GM12801 (cell line): ENCODE results near the gene PAQR6.

Experiments
- TF ChIP-seq, protein P1 (sequence below): IDR thresholded peaks from one replicate; pipeline ENCODE4 v1.5.1; 2011; ENCODE audit warnings: control low read depth; ENCODE audit not compliant: insufficient read length; ENCODE audit errors: extremely low read depth

The PAQR6 gene

DNA sequence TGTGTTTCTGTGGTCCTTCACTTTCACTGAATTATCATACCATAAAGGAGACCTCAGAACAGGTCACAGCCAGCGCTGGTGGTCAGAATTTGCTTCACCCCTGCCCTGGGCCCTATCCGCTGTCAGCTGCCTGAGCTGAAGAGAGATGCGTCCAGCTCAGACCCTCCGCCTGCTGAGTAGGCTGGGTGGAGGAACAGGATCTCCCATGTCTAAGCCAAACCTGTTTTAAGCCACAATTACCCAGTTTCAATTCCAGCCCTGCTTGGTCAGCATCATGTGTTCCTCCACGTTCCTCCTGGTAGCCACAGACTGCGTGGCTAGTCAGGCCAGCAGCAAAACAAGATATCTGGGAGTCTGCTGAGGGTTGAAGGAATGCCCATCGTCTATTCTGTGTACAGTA, 19.4 kb downstream of the PAQR6 start:
- TF ChIP-seq, protein P1, sequence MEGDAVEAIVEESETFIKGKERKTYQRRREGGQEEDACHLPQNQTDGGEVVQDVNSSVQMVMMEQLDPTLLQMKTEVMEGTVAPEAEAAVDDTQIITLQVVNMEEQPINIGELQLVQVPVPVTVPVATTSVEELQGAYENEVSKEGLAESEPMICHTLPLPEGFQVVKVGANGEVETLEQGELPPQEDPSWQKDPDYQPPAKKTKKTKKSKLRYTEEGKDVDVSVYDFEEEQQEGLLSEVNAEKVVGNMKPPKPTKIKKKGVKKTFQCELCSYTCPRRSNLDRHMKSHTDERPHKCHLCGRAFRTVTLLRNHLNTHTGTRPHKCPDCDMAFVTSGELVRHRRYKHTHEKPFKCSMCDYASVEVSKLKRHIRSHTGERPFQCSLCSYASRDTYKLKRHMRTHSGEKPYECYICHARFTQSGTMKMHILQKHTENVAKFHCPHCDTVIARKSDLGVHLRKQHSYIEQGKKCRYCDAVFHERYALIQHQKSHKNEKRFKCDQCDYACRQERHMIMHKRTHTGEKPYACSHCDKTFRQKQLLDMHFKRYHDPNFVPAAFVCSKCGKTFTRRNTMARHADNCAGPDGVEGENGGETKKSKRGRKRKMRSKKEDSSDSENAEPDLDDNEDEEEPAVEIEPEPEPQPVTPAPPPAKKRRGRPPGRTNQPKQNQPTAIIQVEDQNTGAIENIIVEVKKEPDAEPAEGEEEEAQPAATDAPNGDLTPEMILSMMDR = no peak

DNA sequence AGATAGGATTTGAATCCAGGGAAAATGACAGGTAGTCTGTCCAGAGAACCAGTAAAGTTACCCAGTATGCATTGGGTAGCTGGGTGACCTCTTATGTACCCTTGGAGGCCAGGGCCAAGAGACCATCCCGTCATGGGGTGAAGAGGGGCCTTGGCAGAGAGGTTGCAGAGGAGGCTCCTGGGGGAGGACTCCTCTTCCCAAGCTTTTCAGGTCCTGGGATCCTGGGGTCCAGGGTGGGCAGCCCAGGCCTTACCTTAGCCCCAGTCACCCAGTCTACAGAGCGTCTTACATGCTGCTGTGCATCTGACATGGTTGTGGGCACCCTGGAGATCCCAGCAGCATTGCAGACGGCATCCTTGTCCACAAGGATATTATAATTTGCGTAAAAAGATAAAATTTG, 21.1 kb downstream of the PAQR6 start:
- TF ChIP-seq, protein P1 = no peak

DNA sequence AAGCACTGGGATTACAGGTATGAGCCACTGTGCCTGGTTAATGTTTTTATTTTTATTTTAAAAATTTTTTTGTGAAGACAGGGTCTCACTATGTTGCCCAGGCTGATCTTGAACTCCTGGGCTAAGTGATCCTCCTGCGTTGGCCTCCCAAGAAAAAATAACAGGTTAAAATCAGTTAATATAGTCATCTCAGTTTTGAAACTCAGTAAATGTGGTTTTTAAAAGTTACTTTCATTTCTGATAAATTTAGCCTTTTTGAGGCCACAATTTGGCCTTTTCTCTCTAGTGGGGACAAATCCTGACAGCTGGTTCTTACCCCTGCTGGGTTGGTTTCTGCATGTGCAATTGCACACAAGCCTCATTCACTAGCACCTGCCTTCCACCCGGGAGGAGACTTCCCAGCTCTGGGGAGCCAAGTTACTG, 21.7 kb downstream of the PAQR6 start:
- TF ChIP-seq, protein P1 = no peak

DNA sequence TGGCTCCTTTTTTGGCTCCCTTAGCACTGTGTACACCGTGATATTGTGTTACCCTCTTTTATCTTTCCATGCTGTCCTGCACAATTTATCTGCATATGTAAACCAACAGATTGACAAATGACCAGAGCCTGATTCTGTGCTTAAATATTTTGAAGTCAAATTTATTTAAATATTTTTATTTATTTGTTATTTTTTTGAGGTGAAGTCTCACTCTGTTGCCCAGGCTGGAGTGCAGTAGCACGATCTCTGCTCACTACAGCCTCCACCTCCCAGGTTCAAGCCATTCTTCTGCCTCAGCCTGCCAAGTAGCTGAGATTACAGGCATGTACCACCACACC, 22.2 kb downstream of the PAQR6 start:
- TF ChIP-seq, protein P1 = no peak

DNA sequence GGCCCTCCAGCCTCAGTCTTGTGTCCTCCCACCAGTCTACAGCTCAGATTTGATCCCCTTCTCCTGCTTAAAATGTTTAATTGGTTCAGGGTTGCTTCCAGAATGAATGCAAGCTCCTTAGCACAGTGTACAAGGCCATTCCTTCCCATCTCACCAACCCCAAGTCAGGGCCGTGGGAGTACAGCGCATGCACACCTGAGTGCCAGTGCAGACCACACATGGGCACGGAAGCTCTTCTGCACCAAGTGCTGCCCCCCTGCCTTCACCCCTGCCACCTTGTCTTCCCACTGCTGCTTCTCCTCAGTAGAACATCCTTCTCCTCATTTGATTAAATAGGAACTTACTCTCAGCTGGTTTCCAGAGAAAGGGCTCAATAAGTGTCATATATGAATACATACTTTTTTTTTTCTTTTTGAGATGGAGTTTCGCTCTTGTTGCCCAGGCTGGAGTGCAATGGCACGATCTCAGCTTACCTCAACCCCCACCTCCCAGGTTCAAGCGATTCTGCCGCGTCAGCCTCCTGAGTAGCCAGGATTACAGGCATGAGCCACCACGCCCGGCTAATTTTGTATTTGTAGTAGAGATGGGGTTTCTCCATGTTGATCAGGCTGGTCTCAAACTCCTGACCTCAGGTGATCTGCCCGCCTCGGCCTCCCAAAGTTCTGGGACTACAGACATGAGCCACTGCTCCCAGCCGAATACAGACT, 25.7 kb downstream of the PAQR6 start:
- TF ChIP-seq, protein P1 = no peak

DNA sequence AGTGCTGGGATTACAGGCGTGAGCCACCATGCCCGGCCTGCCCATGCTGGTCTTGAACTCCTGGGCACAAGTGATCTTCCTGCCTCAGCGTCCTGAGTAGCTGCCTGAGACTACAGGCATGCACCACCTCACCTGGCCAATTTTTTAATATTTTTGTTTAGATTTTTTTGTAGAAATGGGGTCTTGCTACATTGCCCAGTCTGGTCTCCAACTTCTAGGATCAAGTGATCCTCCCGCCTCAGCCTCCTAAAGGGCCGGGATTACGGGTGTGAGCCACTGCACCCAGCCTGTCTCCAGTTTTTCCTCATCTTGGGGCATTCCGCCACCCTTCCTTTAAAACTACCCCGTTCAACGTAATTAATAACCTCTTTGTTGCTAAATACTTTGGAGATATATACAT, 27.6 kb downstream of the PAQR6 start:
- TF ChIP-seq, protein P1 = no peak

DNA sequence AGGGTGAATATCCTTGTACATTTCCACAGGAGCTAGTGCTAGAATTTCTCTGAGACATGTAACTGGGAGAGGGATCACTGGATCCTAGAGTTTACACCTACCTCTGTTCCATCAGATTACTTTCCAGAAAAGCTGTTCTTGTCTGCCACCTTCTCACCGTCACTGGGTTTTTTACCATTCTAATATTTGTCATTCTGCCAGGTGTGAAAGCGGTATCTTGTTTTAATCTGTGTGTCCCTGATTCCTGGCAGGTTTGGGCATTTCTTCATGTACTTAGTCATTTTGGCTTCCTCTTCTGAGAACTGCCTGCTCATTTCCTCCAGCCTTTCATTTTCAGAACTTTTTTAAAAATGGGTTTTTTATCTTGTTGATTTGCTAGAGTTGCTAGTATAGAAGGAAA, 30.0 kb downstream of the PAQR6 start:
- TF ChIP-seq, protein P1 = no peak
